Putamen (tissue), 1 donor: ENCODE data around the gene HTRA3.

ENCODE experiments used
- DNase-seq: peaks from one replicate; pipeline ENCODE4 v3.0.0-alpha.2; 2016; ENCODE audit warnings: low spot score

HTRA3 gene

DNA sequence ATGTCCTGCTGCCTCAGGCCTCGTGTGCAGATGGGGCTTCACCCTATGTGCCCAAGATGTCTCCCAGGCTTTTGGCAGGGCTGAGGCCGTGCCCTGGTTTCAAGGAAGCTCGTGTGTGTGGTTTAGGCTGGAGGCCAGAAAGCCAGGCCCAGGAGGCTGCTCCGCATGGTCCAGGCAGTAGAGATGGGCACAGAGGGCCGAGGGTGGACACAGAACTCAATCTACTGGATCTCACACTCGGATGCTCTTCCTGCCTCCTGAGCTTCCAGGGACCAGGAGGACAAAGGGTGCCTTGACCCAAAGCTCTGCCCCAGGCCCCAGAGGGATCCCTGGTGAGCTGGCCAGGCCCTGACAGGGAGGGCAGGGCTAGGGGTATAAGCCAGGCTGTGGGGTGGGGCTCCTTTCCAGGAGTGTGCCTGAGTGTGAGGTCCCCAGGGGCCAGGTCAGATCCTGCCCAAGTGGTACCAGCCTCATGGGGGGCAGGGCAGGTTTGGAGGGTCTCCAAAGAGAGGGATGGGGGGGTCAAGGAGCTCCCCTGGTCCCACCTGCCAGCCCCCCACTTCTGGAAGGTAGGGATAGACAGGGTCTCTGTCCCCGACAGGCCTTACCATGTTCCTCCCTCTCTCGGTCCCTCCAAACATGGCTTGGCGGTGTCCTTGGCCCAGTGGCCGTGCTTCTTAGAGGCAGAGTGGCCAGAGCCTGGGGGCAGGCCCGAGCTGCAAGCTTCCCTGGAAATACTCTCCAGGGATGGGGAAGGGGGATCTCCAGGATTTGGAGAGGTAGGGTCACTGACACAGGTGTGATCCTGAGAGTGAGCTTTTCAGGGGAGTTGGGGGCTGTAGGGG is 23.8 kb downstream of the HTRA3 start:
- DNase-seq, result no peak

DNA sequence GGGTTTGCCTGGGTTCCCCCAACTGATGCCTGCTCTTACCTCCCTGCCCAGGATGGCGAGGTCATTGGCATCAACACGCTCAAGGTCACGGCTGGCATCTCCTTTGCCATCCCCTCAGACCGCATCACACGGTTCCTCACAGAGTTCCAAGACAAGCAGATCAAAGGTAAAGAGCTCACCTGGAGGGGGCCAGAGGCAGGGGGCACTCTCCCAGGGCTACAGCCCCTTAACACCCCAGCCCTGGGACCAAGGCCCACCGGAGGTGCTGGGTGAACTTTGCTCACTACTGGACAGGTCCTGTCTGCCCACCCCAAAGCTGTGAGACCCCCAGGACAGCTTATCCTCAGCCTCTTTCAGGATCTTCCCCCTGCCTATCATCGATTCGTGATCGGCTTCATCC is 24.5 kb downstream of the HTRA3 start:
- DNase-seq, result no peak

GRCh38 chr4:8294775-8295174 is 25.2 kb downstream of the HTRA3 start:
- DNase-seq, result no peak

GRCh38 chr4:8295471-8295870 is 25.9 kb downstream of the HTRA3 start:
- no peak for DNase-seq

GRCh38 chr4:8296491-8296890 is 26.9 kb downstream of the HTRA3 start:
- no peak for DNase-seq

GRCh38 chr4:8297141-8297601 is 27.6 kb downstream of the HTRA3 start:
- no peak for DNase-seq

- no peak for DNase-seq
These were observed 28.3 kb downstream of the HTRA3 start for GRCh38 chr4:8297691-8298485.

- DNase-seq, result no peak
These were observed 31.3 kb downstream of the HTRA3 start for GRCh38 chr4:8300832-8301231.

GRCh38 chr4:8301851-8302730 is 32.5 kb downstream of the HTRA3 start:
- DNase-seq, result no peak

DNA sequence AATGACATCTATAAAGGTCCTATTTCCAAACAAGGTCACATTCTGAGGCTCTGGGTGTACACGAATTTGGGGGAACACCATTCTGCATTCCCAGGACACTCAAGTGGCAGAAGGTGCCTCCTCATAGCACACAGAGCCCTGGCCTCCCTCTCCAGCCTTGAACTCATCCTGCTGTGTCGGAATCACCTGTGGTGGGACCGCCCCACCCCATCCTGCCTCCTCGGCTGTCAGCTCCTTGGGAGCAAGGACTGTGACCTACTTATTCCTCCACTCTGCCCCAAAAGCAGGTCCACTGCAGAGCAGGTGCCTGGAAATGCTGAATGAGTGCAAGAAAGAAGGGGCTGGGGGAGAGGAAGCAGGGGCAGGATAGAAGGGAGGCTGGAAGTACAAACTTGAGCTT is 33.5 kb downstream of the HTRA3 start:
- DNase-seq, result no peak

- DNase-seq, result no peak
These were observed 34.1 kb downstream of the HTRA3 start for GRCh38 chr4:8303485-8304281.

DNA sequence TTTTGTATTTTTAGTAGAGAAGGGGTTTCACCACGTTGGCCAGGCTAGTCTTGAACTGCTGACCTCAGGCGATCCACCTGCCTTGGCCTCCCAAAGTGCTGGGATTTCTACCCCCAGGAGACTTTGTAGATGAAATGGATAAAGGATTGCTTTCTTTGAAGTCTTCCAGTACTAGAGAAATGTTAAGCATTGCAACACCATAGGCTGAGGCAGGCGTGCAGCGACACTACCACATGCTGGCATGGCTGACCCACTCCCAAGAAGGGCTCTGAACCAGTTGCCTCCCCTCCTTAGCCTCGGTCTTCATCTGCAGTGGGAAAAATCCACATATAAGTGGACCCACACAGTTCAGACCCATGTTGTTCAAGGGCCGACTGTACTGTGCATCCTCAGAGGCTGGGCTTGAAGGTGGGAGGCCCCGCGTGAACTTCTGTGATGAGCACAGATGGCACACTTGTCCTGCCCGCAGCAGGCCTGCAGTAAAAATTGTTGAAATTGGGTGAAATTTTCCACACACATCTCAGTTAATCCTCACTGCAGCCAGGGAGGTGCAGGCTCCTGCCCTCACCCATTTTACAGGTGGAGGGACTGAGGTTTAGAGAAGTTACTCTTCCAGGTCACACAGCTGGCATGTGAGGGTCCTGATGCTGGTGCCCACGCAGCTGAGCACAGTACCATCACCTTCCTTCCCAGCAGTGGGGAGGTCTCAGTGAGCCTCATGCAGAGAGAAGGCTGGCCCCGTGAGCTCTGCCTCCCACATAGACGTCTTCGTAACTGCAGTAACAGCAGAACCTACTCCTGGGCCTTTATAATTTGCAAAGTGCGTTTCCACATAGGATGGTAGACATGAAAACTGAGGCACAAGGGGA is 35.5 kb downstream of the HTRA3 start:
- no peak for DNase-seq

- DNase-seq, result no peak
These were observed 36.4 kb downstream of the HTRA3 start for GRCh38 chr4:8305851-8306471.

- no peak for DNase-seq
These were observed 37.0 kb downstream of the HTRA3 start for GRCh38 chr4:8306511-8307021.

DNA sequence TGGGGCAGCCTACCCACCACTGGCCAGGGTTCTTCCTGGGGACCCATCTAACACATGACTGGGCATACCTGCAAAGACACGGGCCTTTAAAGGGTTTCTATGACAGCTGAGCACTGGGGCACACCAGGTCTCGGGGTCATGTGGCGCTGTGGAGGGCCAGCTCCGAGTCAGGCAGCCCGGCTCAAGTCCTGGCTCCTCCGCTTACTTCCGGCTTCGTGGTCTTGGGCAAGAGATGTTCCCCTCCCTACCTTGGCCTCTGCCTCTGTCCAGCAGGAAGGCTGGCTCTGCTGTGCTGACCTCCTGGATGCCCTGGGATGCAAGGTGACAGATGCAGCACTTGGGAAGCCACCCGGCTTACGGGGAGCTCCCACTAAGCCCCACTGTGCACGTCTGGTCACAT is 37.6 kb downstream of the HTRA3 start:
- DNase-seq, result no peak

GRCh38 chr4:8307714-8308113 is 38.2 kb downstream of the HTRA3 start:
- no peak for DNase-seq

- DNase-seq, result no peak
These were observed 38.6 kb downstream of the HTRA3 start for GRCh38 chr4:8308144-8308543.

- DNase-seq, result no peak
These were observed 39.6 kb downstream of the HTRA3 start for GRCh38 chr4:8308856-8309771.

DNA sequence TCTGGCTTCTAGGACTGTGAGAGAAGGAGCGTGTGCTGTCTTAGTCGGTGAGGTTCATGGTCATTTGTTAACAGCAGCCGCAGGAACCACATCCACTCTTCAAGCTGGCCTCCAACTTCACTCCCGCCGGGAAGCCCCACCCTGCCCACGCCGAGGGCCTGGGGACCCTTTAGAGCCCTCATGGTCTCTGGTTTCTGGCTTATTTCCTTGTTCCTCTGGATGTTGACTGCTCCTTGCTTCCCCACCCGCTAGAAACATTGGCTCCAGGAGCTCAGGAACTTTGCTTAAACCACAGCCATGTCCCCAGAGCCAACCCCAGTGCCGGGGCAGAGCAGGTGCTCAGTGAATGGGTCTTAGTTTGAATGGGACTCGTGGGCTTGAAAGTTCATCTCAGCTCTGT is 40.8 kb downstream of the HTRA3 start:
- DNase-seq, result no peak
